GOT3 (cell line): ENCODE results near the gene ANKRD40CL.

ENCODE experiments used
- DNase-seq: peaks from one replicate; lab custom pipeline; 2025; ENCODE audit warnings: mixed read lengths; lab: John Stamatoyannopoulos, UW

Gene ANKRD40CL

GRCh38 chr17:50715471-50715870 is 51.8 kb downstream of the ANKRD40CL start:
- no peak for DNase-seq

DNA sequence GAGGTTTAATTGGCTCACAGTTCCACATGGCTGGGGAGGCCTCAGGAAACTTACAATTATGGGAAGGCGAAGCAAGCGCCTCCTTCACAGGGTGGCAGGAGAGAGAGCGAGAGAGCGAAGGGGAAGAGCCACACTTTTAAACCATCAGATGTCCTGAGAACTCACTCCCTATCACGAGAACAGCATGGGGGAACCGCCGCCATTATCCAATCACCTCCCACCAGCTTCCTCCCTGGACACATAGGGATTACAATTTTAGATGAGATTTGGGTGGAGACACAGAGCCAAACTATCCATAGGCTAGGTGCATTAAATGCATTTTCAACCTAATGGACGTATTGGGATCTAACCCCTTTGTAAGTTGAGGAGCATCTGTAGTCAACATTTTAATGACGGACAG is 54.7 kb downstream of the ANKRD40CL start:
- DNase-seq = no peak
